HG02943 (cell line): ENCODE measurements around the gene OR10A4.
"Not testable (repeated sequence)": the region's sequence is repeated elsewhere in the genome, so short reads cannot be mapped to it uniquely, and the experiment has no call there.

ENCODE experiments used
- ATAC-seq: cut with Tn5 transposase; IDR thresholded peaks from one replicate; pipeline ENCODE4 v1.9.1; 2021; ENCODE audit warnings: mild to moderate bottlenecking, low read depth, moderate library complexity; ENCODE audit not compliant: unreplicated experiment

The OR10A4 gene

GRCh38 chr11:6876325-6876724 is at the start of gene OR10A4:
Gene OR10A4 (plus strand): TSS chr11:6876625. CDS start chr11:6876648, 23 bp downstream.
- no peak for ATAC-seq

GRCh38 chr11:6828103-6828502 is 48.3 kb upstream of the OR10A4 start:
- ATAC-seq = no peak

GRCh38 chr11:6833356-6833755 is 43.1 kb upstream of the OR10A4 start:
- ATAC-seq = no peak

- ATAC-seq = no peak
These were observed 42.4 kb upstream of the OR10A4 start for GRCh38 chr11:6834021-6834420.

GRCh38 chr11:6841694-6842093 is 34.7 kb upstream of the OR10A4 start:
- no peak for ATAC-seq

GRCh38 chr11:6843670-6844069 is 32.8 kb upstream of the OR10A4 start:
- ATAC-seq = no peak

GRCh38 chr11:6844356-6844755 is 32.1 kb upstream of the OR10A4 start:
- no peak for ATAC-seq

- ATAC-seq = no peak
These were observed 31.0 kb upstream of the OR10A4 start, which contains the start of gene OR10A5 for GRCh38 chr11:6845383-6845782. Gene OR10A5 (plus strand): TSS chr11:6845683. CDS start chr11:6845683, 0 bp downstream.

- no peak for ATAC-seq
These were observed 25.9 kb upstream of the OR10A4 start for GRCh38 chr11:6850526-6850925.

GRCh38 chr11:6854801-6855200 is 21.6 kb upstream of the OR10A4 start:
- not testable (repeated sequence) for ATAC-seq

GRCh38 chr11:6855971-6856541 is 20.4 kb upstream of the OR10A4 start:
- no peak for ATAC-seq

GRCh38 chr11:6856871-6857270 is 19.6 kb upstream of the OR10A4 start:
- ATAC-seq = no peak

- ATAC-seq = no peak
These were observed 13.5 kb upstream of the OR10A4 start, which contains the start of gene OR10A2 for GRCh38 chr11:6862961-6863360. Gene OR10A2 (plus strand): TSS chr11:6863057. CDS start chr11:6869755, 6,698 bp downstream.

- ATAC-seq = no peak
These were observed 12.0 kb upstream of the OR10A4 start for GRCh38 chr11:6864438-6864837.

GRCh38 chr11:6871278-6871677 is 5.1 kb upstream of the OR10A4 start:
- no peak for ATAC-seq

GRCh38 chr11:6875761-6876160 is 664 bp upstream of the OR10A4 start:
- no peak for ATAC-seq

- ATAC-seq = no peak
These were observed 489 bp downstream of the OR10A4 start for GRCh38 chr11:6876914-6877313.

- ATAC-seq = no peak
These were observed 6.3 kb downstream of the OR10A4 start for GRCh38 chr11:6882751-6883150.

GRCh38 chr11:6887711-6888110 is 11.3 kb downstream of the OR10A4 start:
- not testable (repeated sequence) for ATAC-seq

GRCh38 chr11:6888830-6889229 is 12.4 kb downstream of the OR10A4 start:
- ATAC-seq = no peak

- no peak for ATAC-seq
These were observed 13.4 kb downstream of the OR10A4 start for GRCh38 chr11:6889835-6890234.

- ATAC-seq = no peak
These were observed 16.0 kb downstream of the OR10A4 start, which contains the start of gene OR2D2 for GRCh38 chr11:6892400-6892799. Gene OR2D2 (minus strand): TSS chr11:6892500. CDS start chr11:6892500, 0 bp downstream.

GRCh38 chr11:6894097-6894496 is 17.7 kb downstream of the OR10A4 start:
- ATAC-seq = no peak
